ENCODE data around the gene CBLB. TPM values are rescaled to one million over a fixed set of nuclear protein-coding genes. Genes with fewer than 3 reads are reported as not detected.
A peak's percentile ranks its signal among the peaks of the same experiment; 100 is the strongest.

Gene CBLB
- total RNA-seq, 5 donors from 2014 or later (not counting 1 experiment from before 2014, with no cell fraction given), result 81.3 to 120 (median 99.6) TPM

GRCh38 chr3:105691053-105691452 is 177.8 kb downstream of the CBLB start:
- Mint-ChIP-seq H3K27me3 (no peaks in the 10 kb centered on the region), H3K9me3 (no peaks in the 10 kb centered on the region), H3K36me3 (peaks cover 33% of the 10 kb centered on the region), H3K4me3 (no peak overlapping the region), H3K4me1 (peaks cover 34 to 46% (median 44%) of the 10 kb centered on the region in 3 donors), H3K27ac (peak overlapping the region; percentile 3 to 39)
- peaks cover 0 to 22% of the 10 kb centered on the region in 2 donors for H3K36me3 ChIP-seq (ENCODE audit: control insufficient read depth in 2 of 2, extremely low read depth in 1 of 2, insufficient read depth in 1 of 2, low read length in 1 of 2)
- ChIA-PET CTCF (no interaction called here), POLR2A (interaction anchor here in 1 of 2 donors (0.6 kb wide), 1 partner anchor 288 kb away, joined by 7 read pairs; no protein-coding TSS in a partner anchor)
- no peak overlapping the region for H3K4me3 ChIP-seq (ENCODE audit: control insufficient read depth in 1 of 2, extremely low read depth in 1 of 2, low read length in 1 of 2)
- no peak for DNase-seq
- no peaks in the 10 kb centered on the region for H3K9me3 ChIP-seq
- no peak for ATAC-seq (replicated peaks in 1 of 4)
- peaks cover 0 to 4% of the 10 kb centered on the region in 2 experiments for H3K4me1 ChIP-seq (ENCODE audit: control insufficient read depth in 1 of 2, extremely low read depth in 1 of 2, insufficient read depth in 2 of 2, low read length in 2 of 2)
- no peaks in the 10 kb centered on the region for H3K27me3 ChIP-seq (replicated peaks in 1 of 2; ENCODE audit: control insufficient read depth in 2 of 2, extremely low read depth in 1 of 2, insufficient read depth in 2 of 2, low read length in 1 of 2)
- H3K27ac ChIP-seq (ENCODE audit: low read length), result no peak overlapping the region

GRCh38 chr3:105688821-105689220 is 180.0 kb downstream of the CBLB start:
- Histone ChIP-seq H3K27ac (ENCODE audit: low read length) (peak overlapping the region; percentile 24), H3K9me3 (no peaks in the 10 kb centered on the region), H3K36me3 (ENCODE audit: control insufficient read depth in 2 of 2, extremely low read depth in 1 of 2, insufficient read depth in 1 of 2, low read length in 1 of 2) (peaks cover 0 to 28% of the 10 kb centered on the region in 2 donors), H3K4me3 (ENCODE audit: control insufficient read depth in 1 of 2, extremely low read depth in 1 of 2, low read length in 1 of 2) (no peak overlapping the region), H3K4me1 (ENCODE audit: control insufficient read depth in 1 of 2, extremely low read depth in 1 of 2, insufficient read depth in 2 of 2, low read length in 2 of 2) (peaks cover 0 to 4% of the 10 kb centered on the region in 2 experiments), H3K27me3 (replicated peaks in 1 of 2; ENCODE audit: control insufficient read depth in 2 of 2, extremely low read depth in 1 of 2, insufficient read depth in 2 of 2, low read length in 1 of 2) (no peaks in the 10 kb centered on the region)
- DNase-seq (peak in 1 of 35 experiments; percentile 18), ATAC-seq (replicated peaks in 1 of 4) (no peak)
- Mint-ChIP-seq H3K27ac (peak overlapping the region; percentile 53 to 83), H3K4me1 (peaks cover 35 to 42% (median 41%) of the 10 kb centered on the region in 3 donors), H3K36me3 (peaks cover 40% of the 10 kb centered on the region), H3K9me3 (no peaks in the 10 kb centered on the region), H3K27me3 (no peaks in the 10 kb centered on the region), H3K4me3 (no peak overlapping the region)
- ChIA-PET POLR2A (interaction anchor here in 1 of 2 donors (0.9 kb wide), 1 partner anchor 180 kb away, joined by 3 read pairs; the partner anchor contains the start of gene CBLB), CTCF (interaction anchor here (0.6 to 1.4 kb wide), 9 partner anchors 9 to 921 kb away, joined by 3 to 9 read pairs (median 4); no protein-coding TSS in a partner anchor)
- WGBS (ENCODE audit: insufficient coverage), result no CpG with 5 or more reads among the region's 1 CpG

- POLR2A ChIA-PET, result interaction anchor here in 1 of 2 donors (0.6 kb wide), 2 partner anchors 107 to 532 kb away, joined by 3 read pairs; no protein-coding TSS in a partner anchor
- no peaks in the 10 kb centered on the region for H3K9me3 Mint-ChIP-seq
- H3K36me3 Mint-ChIP-seq, result peaks cover 37% of the 10 kb centered on the region
- H3K9me3 ChIP-seq, result no peaks in the 10 kb centered on the region
- peaks cover 0 to 4% of the 10 kb centered on the region in 2 experiments for H3K4me1 ChIP-seq (ENCODE audit: control insufficient read depth in 1 of 2, extremely low read depth in 1 of 2, insufficient read depth in 2 of 2, low read length in 2 of 2)
- DNase-seq, result peak in 2 of 35 experiments; percentile 3 to 59
- H3K27ac Mint-ChIP-seq, result peak overlapping the region in 1 of 2 donors; percentile 83
- H3K27me3 ChIP-seq (replicated peaks in 1 of 2; ENCODE audit: control insufficient read depth in 2 of 2, extremely low read depth in 1 of 2, insufficient read depth in 2 of 2, low read length in 1 of 2), result no peaks in the 10 kb centered on the region
- peak in 3 of 4 experiments; percentile 19 to 48 (median 45) for ATAC-seq (replicated peaks in 1 of 4)
- peaks cover 26 to 32% (median 27%) of the 10 kb centered on the region in 3 donors for H3K4me1 Mint-ChIP-seq
- CTCF ChIA-PET, result interaction anchor here (1.0 to 3.1 kb wide), 7 partner anchors 10 to 923 kb away, joined by 3 to 11 read pairs (median 6); no protein-coding TSS in a partner anchor
- no peak overlapping the region for H3K4me3 ChIP-seq (ENCODE audit: control insufficient read depth in 1 of 2, extremely low read depth in 1 of 2, low read length in 1 of 2)
- H3K27ac ChIP-seq (ENCODE audit: low read length), result peak overlapping the region; percentile 25
- peaks cover 0 to 25% of the 10 kb centered on the region in 2 donors for H3K36me3 ChIP-seq (ENCODE audit: control insufficient read depth in 2 of 2, extremely low read depth in 1 of 2, insufficient read depth in 1 of 2, low read length in 1 of 2)
- H3K4me3 Mint-ChIP-seq, result no peak overlapping the region
- no CpG with 5 or more reads among the region's 2 CpGs for WGBS (ENCODE audit: insufficient coverage)
- no peaks in the 10 kb centered on the region for H3K27me3 Mint-ChIP-seq
Measured at GRCh38 chr3:105686278-105686897, 182.4 kb downstream of the CBLB start.

GRCh38 chr3:105679951-105680350 is 188.9 kb downstream of the CBLB start:
- H3K4me3 ChIP-seq (ENCODE audit: control insufficient read depth in 1 of 2, extremely low read depth in 1 of 2, low read length in 1 of 2), result no peak overlapping the region
- peaks cover 0 to 3% (median 0%) of the 10 kb centered on the region in 3 donors for H3K4me1 Mint-ChIP-seq
- CTCF ChIA-PET, result interaction anchor here (0.5 to 2.0 kb wide), 5 partner anchors 8 to 1114 kb away, joined by 3 to 5 read pairs (median 4); no protein-coding TSS in a partner anchor
- DNase-seq, result no peak
- H3K4me1 ChIP-seq (ENCODE audit: control insufficient read depth in 1 of 2, extremely low read depth in 1 of 2, insufficient read depth in 2 of 2, low read length in 2 of 2), result no peaks in the 10 kb centered on the region
- H3K4me3 Mint-ChIP-seq, result no peak overlapping the region
- H3K36me3 ChIP-seq (ENCODE audit: control insufficient read depth in 2 of 2, extremely low read depth in 1 of 2, insufficient read depth in 1 of 2, low read length in 1 of 2), result peaks cover 0 to 55% of the 10 kb centered on the region in 2 donors
- H3K27ac ChIP-seq (ENCODE audit: low read length), result no peak overlapping the region
- no peaks in the 10 kb centered on the region for H3K9me3 ChIP-seq
- H3K36me3 Mint-ChIP-seq, result peaks cover 59% of the 10 kb centered on the region
- POLR2A ChIA-PET, result no interaction called here
- no peaks in the 10 kb centered on the region for H3K9me3 Mint-ChIP-seq
- H3K27ac Mint-ChIP-seq, result no peak overlapping the region
- no peaks in the 10 kb centered on the region for H3K27me3 ChIP-seq (replicated peaks in 1 of 2; ENCODE audit: control insufficient read depth in 2 of 2, extremely low read depth in 1 of 2, insufficient read depth in 2 of 2, low read length in 1 of 2)
- ATAC-seq (replicated peaks in 1 of 4), result no peak
- no CpG with 5 or more reads among the region's 2 CpGs for WGBS (ENCODE audit: insufficient coverage)
- no peaks in the 10 kb centered on the region for H3K27me3 Mint-ChIP-seq

GRCh38 chr3:105678017-105678416 is 190.8 kb downstream of the CBLB start:
- no peaks in the 10 kb centered on the region for H3K9me3 ChIP-seq
- peaks cover 6 to 12% (median 6%) of the 10 kb centered on the region in 3 donors for H3K4me1 Mint-ChIP-seq
- ChIA-PET CTCF (interaction anchor here in 1 of 2 donors (0.6 to 2.0 kb wide), 2 partner anchors 9 to 1197 kb away, joined by 4 read pairs; no protein-coding TSS in a partner anchor), POLR2A (no interaction called here)
- DNase-seq, result no peak
- no peak for ATAC-seq (replicated peaks in 1 of 4)
- peaks cover 0 to 65% of the 10 kb centered on the region in 2 donors for H3K36me3 ChIP-seq (ENCODE audit: control insufficient read depth in 2 of 2, extremely low read depth in 1 of 2, insufficient read depth in 1 of 2, low read length in 1 of 2)
- no peak overlapping the region for H3K27ac Mint-ChIP-seq
- H3K4me3 ChIP-seq (ENCODE audit: control insufficient read depth in 1 of 2, extremely low read depth in 1 of 2, low read length in 1 of 2), result no peak overlapping the region
- H3K36me3 Mint-ChIP-seq, result peaks cover 61% of the 10 kb centered on the region
- no CpG with 5 or more reads among the region's 3 CpGs for WGBS (ENCODE audit: insufficient coverage)
- no peaks in the 10 kb centered on the region for H3K4me1 ChIP-seq (ENCODE audit: control insufficient read depth in 1 of 2, extremely low read depth in 1 of 2, insufficient read depth in 2 of 2, low read length in 2 of 2)
- no peaks in the 10 kb centered on the region for H3K27me3 Mint-ChIP-seq
- no peaks in the 10 kb centered on the region for H3K27me3 ChIP-seq (replicated peaks in 1 of 2; ENCODE audit: control insufficient read depth in 2 of 2, extremely low read depth in 1 of 2, insufficient read depth in 2 of 2, low read length in 1 of 2)
- no peak overlapping the region for H3K4me3 Mint-ChIP-seq
- no peak overlapping the region for H3K27ac ChIP-seq (ENCODE audit: low read length)
- no peaks in the 10 kb centered on the region for H3K9me3 Mint-ChIP-seq

- Mint-ChIP-seq H3K4me3 (no peak overlapping the region), H3K9me3 (no peaks in the 10 kb centered on the region), H3K27me3 (no peaks in the 10 kb centered on the region), H3K36me3 (peaks cover 57% of the 10 kb centered on the region), H3K27ac (peak overlapping the region in 1 of 2 donors; percentile 12), H3K4me1 (peaks cover 6 to 14% (median 6%) of the 10 kb centered on the region in 3 donors)
- H3K9me3 ChIP-seq, result no peaks in the 10 kb centered on the region
- no peak overlapping the region for H3K27ac ChIP-seq (ENCODE audit: low read length)
- no peak overlapping the region for H3K4me3 ChIP-seq (ENCODE audit: control insufficient read depth in 1 of 2, extremely low read depth in 1 of 2, low read length in 1 of 2)
- no peak for ATAC-seq (replicated peaks in 1 of 4)
- CTCF ChIA-PET, result interaction anchor here (0.6 to 1.2 kb wide), 5 partner anchors 10 to 915 kb away, joined by 3 to 5 read pairs (median 3); no protein-coding TSS in a partner anchor
- WGBS (ENCODE audit: insufficient coverage), result no CpG with 5 or more reads among the region's 5 CpGs
- POLR2A ChIA-PET, result no interaction called here
- no peaks in the 10 kb centered on the region for H3K27me3 ChIP-seq (replicated peaks in 1 of 2; ENCODE audit: control insufficient read depth in 2 of 2, extremely low read depth in 1 of 2, insufficient read depth in 2 of 2, low read length in 1 of 2)
- H3K36me3 ChIP-seq (ENCODE audit: control insufficient read depth in 2 of 2, extremely low read depth in 1 of 2, insufficient read depth in 1 of 2, low read length in 1 of 2), result peaks cover 0 to 62% of the 10 kb centered on the region in 2 donors
- DNase-seq, result no peak
- H3K4me1 ChIP-seq (ENCODE audit: control insufficient read depth in 1 of 2, extremely low read depth in 1 of 2, insufficient read depth in 2 of 2, low read length in 2 of 2), result no peaks in the 10 kb centered on the region
Measured at GRCh38 chr3:105676621-105677300, 192.1 kb downstream of the CBLB start.
